IPS DF 4.7 (cell line): ENCODE data around the gene CNOT10.
"Not testable (repeated sequence)": the region's sequence is repeated elsewhere in the genome, so short reads cannot be mapped to it uniquely, and the experiment has no call there.

Experiments
- DNase-seq: peaks from one replicate; pipeline ENCODE4 v3.0.0-alpha.2; 2013; ENCODE audit warnings: low spot score; ENCODE audit errors: extremely low read depth

Gene CNOT10

GRCh38 chr3:32686713-32687112, 1.7 kb downstream of the CNOT10 start:
- no peak for DNase-seq

GRCh38 chr3:32691847-32692246, 6.9 kb downstream of the CNOT10 start:
- DNase-seq: no peak

GRCh38 chr3:32696523-32696922, 11.5 kb downstream of the CNOT10 start:
- DNase-seq: no peak

DNA sequence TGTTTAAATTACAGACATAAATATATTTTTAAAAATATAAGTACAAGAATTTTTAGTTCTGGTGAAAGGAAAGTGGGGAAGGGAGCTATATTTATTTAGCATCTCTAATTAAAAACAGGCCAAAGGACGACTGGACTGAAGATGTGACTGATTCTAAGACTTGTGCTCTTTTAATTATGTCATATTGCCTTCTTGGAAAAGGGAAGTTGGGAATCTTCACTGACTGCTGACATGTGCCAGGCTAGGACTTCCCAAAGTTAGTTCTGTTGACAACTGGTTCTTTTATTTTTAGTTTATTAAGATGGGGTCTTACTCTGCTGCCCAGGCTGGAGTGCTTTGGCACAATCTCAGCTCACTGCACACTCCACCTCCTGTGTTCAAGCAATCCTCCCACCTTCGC, 13.5 kb downstream of the CNOT10 start:
- DNase-seq: no peak

- DNase-seq: no peak
These were observed 14.4 kb downstream of the CNOT10 start for GRCh38 chr3:32699429-32699828.

GRCh38 chr3:32700244-32700643, 15.3 kb downstream of the CNOT10 start:
- DNase-seq: no peak

DNA sequence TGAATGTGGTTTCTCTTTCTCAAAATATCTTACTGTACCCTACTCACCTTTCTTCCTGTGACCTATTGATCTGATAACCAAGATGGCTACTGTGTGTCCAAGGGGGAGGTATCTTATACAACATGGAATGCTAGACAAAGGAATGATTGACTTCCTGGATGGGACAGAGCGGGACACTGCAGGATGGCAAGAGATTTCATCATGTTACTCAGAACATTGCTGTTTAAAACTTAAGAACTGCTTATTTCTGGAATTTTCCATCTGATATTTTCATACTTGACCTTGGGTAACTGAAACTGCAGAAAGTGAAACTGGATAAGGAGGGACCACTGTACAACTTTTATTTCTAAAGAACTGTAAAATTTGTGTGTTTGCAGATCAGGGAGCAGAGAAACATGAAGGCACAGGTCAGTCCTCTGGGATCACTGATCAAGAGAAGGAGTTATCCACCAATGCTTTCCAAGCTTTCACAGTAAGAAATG, 18.5 kb downstream of the CNOT10 start:
- DNase-seq: no peak

DNA sequence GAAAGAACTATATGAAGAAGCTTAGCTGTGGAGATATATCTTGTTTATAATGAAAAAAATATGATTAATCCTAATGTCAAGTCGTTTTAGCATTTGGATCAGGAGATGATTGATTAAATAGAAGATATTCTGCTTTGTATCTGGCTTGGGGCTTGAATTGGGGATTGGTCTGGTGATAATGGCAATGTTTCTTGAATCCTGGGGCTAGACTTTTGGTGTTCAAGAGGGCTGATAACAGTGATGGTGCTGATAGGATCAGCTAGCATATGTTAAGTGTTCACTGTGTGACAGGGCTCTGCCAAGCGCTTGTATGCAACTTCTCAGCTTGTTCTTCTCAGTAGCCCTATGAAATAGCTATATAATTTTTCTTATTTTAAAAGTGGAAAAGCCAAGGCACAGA, 20.2 kb downstream of the CNOT10 start:
- no peak for DNase-seq

GRCh38 chr3:32706348-32707025, 21.5 kb downstream of the CNOT10 start:
- DNase-seq: no peak

DNA sequence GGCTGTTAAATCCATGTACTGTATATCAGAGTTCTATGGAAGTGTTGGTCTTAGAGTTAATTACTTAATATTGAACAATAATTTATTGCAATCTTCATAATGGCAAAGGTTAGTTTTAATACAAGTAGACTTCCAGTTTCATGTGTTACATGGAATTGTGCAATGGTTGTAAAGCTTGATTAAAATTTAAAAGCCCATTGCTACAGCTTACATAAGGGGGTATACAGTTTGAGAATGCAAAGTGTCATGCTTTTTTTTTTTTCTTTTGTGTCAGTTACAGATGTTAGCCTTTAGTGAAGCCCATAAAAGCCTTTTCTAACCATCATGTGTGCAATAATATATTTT, 22.0 kb downstream of the CNOT10 start:
- no peak for DNase-seq

GRCh38 chr3:32708672-32709283, 23.8 kb downstream of the CNOT10 start:
- DNase-seq: no peak

- DNase-seq: no peak
These were observed 24.4 kb downstream of the CNOT10 start for GRCh38 chr3:32709346-32709745.

DNA sequence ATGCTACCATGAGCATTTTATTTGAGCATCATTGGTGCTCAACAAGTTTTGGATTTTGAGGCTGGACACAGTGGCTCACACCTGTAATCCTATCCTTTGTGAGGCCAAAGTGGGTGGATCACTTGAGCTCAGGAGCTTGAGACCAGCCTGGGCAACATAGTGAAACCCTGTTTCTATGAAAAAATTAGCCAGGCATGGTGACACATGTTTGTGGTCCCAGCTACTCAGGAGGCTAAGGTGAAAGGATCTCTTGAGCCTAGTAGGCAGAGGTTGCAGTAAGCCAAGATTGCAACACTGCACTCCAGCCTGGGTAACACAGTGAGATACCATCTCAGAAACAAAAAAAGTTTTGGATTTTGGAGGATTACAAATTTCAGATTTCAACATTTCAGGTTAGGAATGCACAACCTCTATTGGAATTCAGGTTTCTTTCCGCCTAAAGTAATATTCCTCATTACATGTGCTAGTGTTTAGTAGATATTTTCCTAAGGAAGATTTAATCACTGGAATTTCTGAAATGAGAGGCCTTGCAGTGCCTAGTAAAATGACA, 27.6 kb downstream of the CNOT10 start:
- DNase-seq: no peak

DNA sequence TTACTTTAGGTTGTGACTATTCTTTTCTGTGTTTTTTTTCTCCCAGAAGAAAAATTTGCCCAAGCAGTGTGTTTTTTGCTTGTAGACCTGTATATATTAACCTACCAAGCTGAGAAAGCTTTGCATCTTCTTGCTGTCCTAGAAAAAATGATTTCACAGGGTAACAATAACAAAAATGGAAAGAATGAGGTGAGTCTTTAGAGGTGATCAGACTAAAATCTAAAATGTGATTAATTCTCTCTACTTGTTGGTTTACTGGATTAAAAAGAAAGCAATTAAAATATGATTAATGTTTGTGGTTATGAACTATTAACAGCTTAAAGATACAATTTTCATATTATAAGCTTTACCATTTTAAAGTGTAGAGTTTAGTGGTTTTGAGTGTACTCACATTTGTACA, 28.2 kb downstream of the CNOT10 start:
- no peak for DNase-seq

DNA sequence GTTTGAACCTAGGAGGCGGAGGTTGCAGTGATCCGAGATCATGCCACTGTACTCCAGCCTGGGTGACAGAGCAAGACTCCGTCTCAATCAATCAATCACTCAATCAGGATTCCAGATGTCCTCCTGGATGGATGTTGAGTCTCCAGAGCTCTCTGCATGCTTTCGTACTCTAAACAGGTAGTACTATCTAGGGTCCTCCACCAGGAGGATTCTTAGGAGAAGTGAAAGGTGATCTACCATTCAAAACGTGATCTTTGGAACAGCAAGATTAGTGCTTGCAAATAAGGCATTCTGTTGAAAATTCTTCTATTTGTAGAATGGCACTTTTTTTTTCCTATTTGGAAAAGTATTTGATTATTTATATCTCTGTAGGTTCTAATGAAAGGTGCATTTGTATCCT, 34.3 kb downstream of the CNOT10 start:
- DNase-seq: no peak

- no peak for DNase-seq
These were observed 34.9 kb downstream of the CNOT10 start for GRCh38 chr3:32719931-32720330.

GRCh38 chr3:32725721-32726120, 40.7 kb downstream of the CNOT10 start:
- DNase-seq: no peak

GRCh38 chr3:32733631-32734229, 48.7 kb downstream of the CNOT10 start:
- DNase-seq: no peak

DNA sequence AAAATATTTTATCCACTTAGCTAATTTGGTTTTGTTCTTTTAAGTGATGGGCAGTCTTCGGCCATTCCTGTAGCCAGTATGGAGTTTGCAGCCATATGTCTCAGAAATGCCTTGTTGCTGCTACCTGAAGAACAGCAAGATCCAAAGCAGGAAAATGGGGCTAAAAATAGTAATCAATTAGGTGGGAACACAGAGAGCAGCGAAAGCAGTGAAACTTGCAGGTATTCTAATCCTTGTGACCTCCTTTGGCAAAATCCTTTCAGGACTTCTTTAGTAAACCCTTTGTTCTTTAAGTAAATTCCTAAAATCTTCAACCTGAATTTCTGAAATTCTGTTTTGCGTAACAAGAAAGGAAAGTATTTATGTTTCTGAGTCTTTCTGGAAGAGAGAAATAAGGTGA, 49.8 kb downstream of the CNOT10 start:
- DNase-seq: no peak

GRCh38 chr3:32743470-32743869, 58.5 kb downstream of the CNOT10 start:
- not testable (repeated sequence) for DNase-seq

DNA sequence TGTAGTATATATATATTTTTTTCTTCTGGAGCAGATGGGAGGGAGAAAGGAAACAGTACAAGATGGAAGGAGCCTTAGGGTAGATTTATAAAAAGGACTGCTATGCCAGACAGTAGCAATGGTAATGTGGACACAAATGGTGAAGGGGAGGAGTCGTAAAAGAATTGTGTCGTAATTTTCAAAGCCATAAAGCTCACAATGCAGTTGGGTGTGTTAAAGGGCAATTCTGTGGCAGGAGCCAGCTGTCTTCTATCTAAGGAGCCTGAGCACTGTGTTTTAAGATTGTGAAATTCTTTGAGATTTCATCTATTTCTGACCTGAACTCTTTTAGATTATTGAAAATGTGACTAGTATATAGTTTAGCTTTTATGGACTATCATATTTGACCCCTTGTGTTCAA, 58.9 kb downstream of the CNOT10 start:
- no peak for DNase-seq

DNA sequence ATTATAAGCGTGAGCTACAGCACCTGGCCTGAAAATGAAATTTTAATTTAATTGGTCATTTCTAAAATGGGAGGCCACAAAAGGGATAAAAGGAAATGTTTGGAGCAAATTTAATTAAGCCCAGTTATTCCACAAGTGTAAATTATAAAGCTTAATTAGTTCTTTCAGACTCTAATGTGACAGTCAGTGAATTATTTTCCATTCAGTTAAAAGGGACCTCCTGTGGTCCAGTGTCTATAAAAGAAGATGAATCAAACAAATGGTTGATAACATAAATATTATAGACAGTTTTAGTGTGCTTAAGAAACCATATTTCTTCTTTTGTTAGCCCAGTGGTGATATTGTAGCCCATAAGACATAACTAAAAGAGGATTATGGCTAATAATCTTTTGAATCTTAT, 66.4 kb downstream of the CNOT10 start:
- no peak for DNase-seq

DNA sequence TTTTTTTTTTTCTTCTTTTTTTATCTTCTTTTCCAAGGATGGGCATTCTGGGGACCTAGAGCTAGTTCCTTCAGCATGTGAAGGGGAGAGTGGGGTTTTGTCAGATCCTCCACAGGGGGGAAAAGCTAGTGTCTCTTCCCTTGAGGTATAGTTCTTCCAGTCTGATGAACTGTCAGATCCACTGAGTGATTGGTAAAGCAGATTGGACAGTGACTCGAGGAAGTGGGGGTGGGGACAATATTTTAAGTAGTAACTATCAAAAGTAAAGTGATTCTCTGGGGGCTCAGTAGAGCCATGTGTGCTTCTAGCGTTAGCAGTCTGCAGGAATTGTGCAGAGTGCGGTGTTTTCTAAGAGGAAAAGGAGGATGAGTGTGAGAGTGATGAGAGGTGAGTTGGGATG, 70.8 kb downstream of the CNOT10 start:
- no peak for DNase-seq
